ENCODE measurements around the gene DGKI. TPM values are rescaled to one million over a fixed set of nuclear protein-coding genes. Genes with fewer than 3 reads are reported as not detected.

Gene DGKI
- total RNA-seq, 2 experiments from 2014 or later = 1.3 to 2.0 TPM

DNA sequence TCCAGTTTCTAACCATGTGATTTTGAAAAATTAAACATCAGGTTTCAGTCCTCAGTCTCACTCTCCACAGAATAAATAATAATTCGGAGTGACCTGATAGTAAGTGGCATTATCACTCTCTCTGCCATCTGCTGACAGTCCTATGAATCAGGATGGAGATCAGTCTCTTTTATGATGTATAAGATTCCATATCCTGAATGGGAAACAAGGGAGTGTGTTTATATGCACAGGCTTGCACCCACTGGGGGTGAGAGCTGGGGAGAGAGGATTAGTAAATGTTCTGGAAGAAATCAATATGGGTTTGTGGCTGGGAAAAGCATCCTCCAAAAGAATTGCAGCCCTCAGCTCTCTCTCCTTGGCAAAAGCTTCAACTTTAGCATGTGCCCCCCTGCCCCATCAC is 45.3 kb downstream of the DGKI start:
- ChIA-PET CTCF (no interaction called here), POLR2A (no interaction called here)

DNA sequence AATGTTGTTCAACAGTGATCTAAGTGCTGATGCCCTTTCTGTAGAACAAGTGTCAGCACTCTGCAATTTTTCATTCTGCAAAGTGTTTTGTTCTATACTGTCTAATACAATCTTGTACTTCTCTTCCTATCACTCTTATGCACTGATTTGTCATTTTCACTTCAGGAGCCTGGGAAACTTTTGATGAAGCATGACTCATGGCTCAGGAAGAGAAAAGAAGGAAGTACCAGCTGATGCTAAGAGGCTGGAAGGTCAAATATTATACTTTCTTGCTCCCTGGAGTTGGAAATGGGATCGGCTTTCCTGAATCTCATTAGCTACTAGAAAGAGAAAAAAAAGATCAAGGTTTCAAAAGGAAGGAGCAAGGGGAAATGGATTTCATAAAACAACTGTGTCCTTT is 45.8 kb downstream of the DGKI start:
- ChIA-PET POLR2A (no interaction called here), CTCF (no interaction called here)

DNA sequence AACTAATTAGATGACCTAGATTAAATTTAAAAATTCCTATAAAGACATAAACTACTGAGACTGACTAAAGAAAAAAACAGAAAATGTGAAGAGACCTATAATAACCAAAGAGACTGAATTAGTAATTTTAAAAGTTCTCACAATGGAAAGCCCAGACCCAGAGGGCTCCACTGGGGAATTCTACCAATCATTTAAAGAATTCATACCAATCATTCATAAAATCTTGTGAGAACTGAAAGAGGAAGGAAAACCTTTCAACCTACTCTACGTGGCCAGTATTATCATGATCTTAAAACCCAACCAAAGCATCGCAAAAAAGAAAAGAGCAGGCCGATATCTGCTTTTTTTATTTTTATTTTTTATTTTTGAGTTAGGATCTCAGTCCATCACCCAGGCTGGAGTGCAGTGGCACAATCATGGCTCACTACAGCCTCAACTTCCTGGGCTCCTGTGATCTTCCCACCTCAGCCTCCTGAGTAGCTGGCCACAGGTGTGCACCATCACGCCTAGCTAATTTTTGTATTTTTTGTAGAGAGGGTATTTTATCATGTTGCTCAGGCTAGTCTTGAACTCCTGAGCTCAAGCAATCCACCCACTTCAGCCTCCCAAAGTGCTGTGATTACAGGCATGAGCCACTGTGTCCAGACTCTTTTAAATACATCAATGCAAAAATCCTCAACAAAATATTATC is 48.6 kb downstream of the DGKI start:
- ChIA-PET CTCF (no interaction called here), POLR2A (no interaction called here)

DNA sequence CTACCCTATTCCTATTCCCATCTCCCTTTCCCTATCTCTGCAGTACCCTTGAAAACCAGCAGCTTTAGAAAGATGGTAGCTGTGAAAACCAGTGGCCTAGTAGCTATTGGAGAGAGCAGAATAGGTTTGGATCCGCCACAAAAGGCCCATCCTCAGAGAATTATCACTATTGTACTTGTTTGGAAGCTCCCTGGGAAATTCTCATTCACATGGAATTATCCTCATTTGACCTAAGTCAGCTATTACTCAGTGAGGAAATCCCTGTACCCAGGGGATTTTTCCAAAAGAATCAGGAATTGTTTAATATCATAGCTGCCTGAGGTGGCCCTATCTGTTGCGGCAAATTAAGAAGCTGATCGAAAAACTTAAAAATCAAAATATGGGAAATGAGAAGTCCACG is 51.6 kb downstream of the DGKI start:
- ChIA-PET POLR2A (no interaction called here), CTCF (no interaction called here)

DNA sequence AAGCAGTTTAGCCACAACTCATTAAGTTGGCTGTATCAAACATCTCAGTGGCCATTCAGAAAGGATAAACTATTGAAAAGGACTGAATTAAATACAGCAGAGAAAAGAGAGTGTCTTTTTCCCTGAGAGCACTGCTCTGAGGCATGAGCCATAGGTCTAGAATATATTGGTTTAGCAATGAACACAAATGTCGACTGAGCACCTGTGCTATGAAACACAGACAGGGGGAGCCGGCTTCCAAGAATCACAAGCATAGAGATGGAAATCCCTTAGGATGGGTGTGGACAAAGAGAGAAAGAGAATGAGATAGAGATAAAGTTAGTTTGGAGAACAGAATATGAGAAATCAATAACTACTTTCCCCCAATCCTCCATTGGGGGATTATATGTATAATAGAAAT is 54.8 kb downstream of the DGKI start:
- ChIA-PET POLR2A (no interaction called here), CTCF (no interaction called here)

DNA sequence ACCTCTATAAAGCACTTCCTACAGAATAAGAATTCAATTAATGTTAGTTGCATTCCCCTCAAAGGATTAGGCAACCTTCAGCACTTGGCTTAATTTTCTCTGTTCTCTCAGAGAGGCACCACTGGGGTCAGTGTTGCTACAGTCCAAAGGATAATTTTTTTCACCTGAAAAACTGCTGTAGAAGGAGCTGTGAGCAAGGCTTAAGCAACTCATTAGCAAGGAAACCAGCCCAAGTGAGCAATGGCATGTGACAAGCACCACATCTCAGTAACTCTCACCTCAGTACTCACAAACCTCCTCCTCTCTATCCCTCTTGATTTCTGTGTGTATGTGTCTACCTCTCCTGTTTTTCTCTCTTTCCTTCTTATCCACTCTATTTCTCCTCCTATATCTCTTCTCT is 55.9 kb downstream of the DGKI start:
- ChIA-PET POLR2A (no interaction called here), CTCF (no interaction called here)

DNA sequence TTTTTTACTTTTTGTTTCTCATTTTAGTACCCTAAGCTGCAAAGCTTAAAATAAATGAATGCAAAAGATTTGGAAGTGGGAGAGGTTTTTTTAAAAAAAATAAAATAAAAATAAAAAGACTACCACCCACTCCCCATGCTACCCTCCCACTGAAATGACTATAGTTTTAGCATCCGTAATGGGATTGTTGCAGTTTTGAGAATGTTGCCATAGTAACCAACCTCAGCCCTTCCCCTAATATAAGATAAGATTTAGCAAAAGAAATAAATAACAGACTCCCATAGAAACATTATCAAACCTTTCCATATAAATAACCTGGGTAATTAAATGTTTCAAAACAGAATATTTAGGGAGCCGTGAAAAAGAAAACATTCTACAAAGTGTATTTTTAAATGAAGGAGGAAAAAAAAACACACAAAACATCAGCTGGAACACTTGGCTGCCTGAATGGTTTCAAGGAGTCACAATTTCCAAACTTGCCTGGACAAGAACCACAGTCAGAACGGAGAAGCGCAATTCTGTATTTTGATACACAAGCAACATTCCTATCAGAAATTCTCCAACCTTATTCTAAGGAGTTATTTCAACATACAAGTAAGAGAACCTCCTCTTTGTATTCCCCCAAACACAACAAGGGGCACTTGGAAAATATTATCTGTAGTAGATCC is 57.4 kb downstream of the DGKI start:
- CTCF ChIA-PET = no interaction called here
- POLR2A ChIA-PET = no interaction called here

DNA sequence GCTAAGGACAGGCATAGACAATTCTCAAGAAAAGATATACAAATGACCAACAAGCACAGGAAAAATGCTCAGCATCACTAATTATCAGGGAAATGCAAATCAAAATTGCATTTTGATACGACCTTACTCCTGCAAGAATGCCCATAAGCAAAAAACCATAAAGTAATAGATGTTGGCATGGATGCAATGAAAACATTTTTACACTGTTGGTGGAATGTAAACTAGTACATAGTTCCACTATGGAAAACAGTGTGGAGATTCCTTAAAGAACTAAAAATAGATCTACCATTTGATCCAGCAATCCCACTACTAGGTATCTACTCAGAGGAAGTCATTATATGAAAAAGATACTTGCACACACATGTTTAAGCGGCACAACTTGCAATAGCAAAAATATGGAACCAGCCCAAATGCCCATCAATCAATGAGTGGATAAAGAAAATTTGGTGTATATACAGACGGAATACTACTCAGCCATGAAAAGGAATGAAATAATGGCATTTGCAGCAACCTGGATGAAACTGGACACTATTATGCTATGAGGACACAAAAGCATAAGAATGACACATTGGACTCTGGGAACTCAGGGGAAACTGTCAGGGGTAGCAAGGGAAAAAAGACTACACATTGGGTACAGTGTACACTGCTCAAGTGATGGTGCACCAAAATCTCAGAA is 59.3 kb downstream of the DGKI start:
- ChIA-PET CTCF (no interaction called here), POLR2A (no interaction called here)

DNA sequence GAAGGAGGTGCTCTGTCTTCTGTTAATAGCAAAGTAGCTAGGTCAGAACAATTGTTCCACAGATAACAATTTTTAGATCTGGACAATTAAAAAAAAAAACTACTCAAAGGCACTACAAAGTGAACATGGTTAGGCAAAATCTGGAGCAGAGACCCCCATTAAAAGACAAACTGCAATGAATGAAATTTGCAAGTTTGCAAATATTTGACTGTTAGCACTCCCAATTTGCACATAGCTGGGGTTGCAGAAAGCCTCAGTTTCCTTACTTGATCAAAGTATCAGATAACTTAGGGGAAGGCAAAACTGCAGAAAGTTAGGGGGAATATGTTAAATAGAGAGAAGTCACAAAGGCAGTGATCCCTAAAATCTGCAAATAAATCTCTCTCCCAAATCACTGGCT is 68.3 kb downstream of the DGKI start:
- ChIA-PET POLR2A (no interaction called here), CTCF (no interaction called here)

DNA sequence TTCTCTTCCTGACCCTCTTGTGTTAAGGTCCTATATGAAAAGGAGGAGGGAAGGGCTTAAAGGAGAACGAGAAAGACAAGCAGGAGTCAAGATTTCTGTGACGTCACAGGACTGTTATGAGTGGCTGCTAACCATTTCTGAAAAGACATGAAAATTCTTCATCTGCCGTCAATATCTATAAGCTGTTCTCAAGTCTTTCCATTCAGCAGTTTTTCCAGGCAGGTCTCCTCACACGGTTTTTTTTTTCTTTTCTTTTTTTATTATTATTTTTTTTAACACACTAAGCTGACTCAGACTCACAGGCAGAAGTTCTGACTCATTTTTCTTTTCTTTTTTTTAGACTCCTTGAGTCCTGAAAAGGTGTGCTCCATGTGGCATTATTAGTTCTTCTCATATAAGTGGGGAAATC is 72.0 kb downstream of the DGKI start:
- ChIA-PET POLR2A (no interaction called here), CTCF (no interaction called here)

DNA sequence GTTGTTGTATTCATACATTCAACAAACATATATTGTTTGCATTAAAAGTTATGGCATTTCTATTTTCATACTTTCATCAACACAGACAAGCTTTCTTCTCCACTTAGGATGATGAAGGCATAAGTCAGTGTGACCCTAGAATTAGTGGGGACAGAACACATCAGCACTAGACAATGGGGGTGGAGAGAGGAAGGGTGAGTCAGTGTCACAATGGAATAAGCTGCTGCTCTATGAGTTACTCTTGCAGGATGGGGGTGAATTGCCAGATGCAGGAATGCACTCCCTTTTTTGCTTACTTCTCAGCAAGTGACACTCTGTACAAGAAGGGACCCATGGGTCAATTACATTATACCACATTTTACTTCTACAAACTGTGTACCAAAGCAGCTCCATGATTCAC is 74.0 kb downstream of the DGKI start:
- POLR2A ChIA-PET = no interaction called here
- CTCF ChIA-PET = no interaction called here

DNA sequence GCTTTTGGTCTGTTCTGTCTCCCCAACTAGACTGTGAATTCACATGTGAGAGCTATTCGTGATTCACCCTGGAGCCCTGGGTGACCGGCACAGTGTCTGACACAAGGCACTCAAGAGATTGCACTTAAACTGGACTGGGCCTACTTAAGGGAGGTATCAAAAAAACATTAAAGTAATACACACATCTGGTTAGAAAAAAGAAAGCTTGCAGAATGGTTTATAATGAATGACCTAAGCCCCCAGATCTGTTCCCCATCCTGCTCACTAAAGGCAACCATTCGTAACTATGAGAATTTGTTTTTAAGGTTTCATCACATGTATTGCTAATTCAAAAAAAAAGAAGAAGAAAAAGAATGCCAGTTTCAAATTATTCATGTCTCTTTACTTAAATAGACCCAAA is 74.5 kb downstream of the DGKI start:
- ChIA-PET CTCF (no interaction called here), POLR2A (no interaction called here)

DNA sequence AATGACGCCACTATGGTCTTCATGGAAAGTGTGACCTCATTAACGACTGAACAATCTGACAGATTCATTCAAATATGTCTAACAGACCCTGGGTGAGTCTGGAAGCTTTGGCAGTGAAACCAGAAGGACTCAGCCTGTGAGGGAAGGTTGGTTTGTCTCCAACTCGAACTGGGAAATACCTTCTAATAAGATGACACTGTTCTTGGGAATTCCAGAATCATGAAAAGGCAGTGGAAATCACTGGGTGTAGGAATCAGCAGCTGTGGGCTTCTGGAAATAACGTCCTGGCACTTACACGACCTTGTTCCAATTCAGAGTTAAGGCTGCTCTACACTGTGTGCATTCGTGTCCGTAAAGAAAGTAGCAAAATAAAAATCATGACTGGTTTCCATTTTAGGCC is 75.1 kb downstream of the DGKI start:
- ChIA-PET CTCF (no interaction called here), POLR2A (no interaction called here)

DNA sequence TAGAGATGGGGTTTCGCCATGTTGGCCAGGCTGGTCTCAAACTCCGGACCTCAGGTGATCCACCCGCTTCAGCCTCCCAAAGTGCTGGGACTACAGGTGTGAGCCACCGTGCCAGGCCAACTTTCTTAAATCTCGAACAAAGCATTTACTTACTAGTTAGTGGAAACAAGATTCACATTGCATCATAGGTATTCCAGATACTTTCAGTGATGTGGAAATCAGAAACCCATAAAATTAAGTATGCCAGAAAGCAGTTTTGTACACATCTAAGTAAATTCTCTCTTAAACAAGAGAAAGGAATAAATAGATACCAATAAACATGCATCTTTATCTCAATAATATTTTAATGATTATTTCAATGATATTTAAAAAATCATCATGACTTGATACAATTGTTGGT is 75.5 kb downstream of the DGKI start:
- POLR2A ChIA-PET = no interaction called here
- CTCF ChIA-PET = no interaction called here

DNA sequence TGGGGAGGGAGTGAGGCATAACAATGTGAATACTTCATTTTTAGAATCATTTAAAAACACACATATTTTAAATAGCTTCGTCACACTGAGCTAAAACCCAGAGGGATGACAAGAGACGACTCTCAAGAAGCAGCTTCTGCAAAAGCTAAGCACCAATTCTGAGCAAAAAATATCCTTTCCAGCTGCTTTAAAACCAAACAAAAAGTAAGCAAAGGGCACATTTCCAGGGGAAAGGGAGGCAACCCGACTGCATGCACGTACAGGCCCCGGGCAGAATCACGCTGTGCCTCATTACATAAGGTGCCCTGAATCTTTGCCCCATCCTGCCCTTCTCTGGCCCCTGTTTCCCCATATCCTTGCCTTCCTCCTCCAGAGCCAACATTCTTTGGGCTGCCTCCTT is 78.4 kb downstream of the DGKI start:
- POLR2A ChIA-PET = no interaction called here
- CTCF ChIA-PET = no interaction called here

DNA sequence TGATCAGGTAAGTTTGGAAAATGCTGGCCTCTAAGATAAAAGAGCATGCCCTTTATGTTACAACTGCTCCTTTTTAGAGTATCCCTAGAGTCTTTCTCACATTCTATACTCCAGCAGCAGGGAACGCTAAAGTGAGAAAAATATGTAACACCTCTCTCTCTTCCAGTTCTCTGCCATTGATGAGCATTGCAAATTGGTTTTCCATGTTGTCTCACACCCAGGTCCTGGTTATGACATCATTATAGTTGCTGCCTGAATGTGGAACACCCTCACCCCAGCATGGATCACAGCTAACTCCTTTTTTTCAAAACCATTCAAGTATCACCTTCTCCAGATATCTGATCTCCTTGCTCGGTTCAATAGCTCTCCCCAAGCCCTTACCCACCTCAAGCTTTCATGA is 84.4 kb downstream of the DGKI start:
- POLR2A ChIA-PET = no interaction called here

DNA sequence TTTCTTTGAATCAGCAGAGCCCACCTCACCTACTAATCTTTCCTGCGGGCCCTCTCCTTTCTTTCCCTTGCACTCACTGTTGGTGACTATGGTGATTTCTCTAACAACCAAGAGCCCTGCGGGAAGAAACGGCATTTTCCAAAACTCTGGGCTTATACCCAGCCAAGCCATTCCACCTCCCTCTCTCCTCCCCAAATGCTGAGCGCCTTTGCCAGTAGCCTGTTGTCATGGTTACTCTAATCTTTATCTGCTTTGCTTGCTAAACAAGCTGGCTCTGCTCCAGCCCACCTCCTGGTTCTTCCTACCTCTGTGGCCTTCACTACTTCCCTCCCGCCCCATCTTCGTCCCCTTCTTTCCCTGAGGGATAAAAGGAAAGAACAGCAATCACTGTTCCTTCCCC is 86.7 kb downstream of the DGKI start:
- CTCF ChIA-PET = no interaction called here
- POLR2A ChIA-PET = no interaction called here

More for the DNA sequence above, 84.4 kb downstream of the DGKI start:
- CTCF ChIA-PET = no interaction called here

DNA sequence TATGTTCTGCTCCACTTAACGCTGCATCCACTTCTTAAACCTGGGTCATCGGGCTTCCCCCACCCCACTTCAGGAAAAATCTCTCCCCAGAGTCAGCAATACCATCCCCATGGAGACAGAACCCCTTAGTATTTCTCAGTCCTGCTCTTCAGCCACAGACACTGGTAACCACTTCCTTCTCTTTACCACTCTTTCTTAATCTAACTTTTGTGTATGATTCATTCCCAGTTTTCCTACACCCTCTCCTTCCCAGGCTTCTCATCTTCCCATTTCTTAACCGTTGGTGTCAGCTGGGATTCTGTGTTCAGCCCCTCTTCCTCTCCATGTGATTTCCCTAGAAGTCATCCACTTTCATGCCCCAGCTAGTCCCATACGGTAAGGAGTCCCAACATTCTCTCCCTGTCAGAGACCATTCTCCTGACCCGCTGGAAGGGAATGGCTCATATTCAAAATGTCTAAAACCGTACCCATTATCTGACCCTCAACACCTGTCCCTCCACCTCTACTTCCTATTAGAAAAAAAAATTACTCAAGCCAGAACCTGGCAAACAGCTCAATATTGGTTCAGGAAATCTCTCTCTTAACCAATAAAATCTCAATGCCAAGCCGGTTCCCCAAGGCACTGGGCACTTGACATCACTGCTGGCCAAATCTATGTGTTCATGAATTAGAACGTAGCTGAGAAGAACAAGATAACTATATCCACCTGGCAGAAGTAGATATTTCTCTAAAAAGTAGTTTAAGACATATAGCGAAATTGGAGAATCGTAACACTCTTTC is 89.4 kb downstream of the DGKI start:
- POLR2A ChIA-PET = interaction anchor here (0.6 kb wide), 1 partner anchor 17 kb away, joined by 3 read pairs; no protein-coding TSS in a partner anchor

DNA sequence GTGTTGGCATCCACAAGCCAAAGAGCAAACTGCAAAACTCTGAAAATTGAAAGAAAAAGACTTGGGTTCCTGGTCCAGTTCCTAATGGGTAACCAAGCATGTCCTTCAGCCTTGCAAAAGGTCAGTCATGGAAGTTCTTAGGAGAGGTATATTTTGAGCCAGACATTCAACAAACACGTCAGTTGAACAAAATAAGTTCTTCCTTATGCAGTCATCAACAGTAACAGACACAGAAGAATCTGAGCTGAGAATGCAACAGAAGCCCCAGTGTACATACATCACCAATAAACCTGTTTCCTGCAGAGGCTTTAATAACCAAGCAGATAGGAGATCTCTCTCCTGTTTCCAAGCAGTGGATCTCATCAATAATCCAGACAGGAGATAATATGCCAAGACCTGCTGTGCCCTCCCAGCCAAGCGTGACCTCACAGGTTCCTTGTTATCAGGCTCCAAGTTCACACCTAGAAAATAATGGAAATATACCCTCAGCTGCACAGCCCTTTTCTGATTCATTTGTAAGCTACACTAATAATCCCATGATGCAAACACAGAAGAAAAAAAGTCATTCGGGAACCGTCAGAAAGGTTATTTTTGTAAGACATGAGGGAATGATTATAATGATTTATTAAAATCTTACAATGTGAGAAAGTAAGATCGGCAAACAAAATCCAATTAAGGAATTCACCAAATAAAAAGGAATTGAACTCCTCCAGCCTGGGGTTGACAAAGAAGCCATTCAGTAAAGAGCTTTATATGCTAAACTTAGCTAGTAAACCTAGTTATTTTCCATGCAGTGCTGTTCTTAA is 90.7 kb downstream of the DGKI start:
- CTCF ChIA-PET = no interaction called here
- POLR2A ChIA-PET = no interaction called here

More for the DNA sequence above, 89.4 kb downstream of the DGKI start:
- CTCF ChIA-PET = no interaction called here

DNA sequence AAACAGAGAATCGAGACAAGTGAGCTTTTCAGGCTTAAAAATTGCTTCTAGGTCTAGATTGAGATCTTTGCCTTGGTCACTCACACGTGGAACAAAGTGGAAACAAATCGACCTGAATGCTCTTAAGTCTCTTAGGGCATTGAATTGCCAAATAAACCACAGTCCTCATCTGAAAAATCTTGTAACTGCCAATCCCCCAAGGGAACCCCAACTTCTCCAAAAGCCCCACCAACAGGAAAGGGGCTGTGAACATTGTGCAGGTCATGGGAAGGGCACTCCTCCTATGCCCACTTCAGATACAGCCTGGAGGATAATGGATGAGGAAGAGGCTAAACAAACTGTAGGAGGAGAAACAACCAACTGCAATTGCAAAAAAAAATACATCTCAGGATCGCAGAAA is 91.3 kb downstream of the DGKI start:
- ChIA-PET POLR2A (no interaction called here), CTCF (no interaction called here)

All from activated CD8-positive, alpha-beta memory T cell treated with anti-CD3 and anti-CD28 coated beads for 36 hours (primary cell).